ENCODE measurements around the gene KBTBD13. TPM values are rescaled to one million over a fixed set of nuclear protein-coding genes. Genes with fewer than 3 reads are reported as not detected.

The KBTBD13 gene
- total and polyA plus RNA-seq, 2 experiments from 2014 or later, result not detected

DNA sequence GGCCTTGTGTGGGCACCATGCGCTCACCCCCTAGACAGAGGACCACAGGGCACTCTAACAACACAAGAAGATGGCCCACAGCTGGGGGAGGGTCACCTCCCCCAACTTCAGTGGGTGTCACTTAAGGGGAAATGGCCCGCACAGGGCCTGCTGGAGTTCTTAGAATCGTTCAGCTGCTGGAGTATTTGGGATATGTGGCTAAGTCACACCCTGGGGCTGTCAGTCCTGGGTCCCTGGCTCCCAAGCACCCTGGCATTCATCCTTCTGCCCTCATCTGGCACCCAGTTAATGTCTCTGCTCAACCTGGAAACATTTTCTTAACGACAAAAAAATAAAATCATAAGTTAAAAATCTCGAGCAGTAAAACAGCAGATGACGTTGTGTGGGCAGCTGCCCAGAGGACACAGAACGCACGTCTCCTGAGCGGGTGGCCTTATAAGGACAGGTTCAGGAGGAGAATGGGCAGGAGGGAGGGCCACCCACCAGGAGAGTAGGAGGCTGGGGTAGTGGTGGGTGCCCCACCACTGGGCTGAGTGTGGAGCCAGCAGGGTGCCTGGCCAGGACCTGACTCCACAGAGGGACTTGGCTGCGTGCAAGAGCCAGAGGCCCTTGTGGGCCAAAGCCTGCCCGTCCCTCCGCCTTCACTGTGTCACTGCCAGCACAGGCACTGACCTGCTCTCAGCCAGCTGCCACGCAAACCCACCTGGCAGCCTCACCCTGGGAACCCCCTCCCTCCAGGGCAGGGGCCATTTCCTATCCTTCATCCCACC lies 11.5 kb downstream of the KBTBD13 start (continued):
- TF ChIP-seq, protein P1, sequence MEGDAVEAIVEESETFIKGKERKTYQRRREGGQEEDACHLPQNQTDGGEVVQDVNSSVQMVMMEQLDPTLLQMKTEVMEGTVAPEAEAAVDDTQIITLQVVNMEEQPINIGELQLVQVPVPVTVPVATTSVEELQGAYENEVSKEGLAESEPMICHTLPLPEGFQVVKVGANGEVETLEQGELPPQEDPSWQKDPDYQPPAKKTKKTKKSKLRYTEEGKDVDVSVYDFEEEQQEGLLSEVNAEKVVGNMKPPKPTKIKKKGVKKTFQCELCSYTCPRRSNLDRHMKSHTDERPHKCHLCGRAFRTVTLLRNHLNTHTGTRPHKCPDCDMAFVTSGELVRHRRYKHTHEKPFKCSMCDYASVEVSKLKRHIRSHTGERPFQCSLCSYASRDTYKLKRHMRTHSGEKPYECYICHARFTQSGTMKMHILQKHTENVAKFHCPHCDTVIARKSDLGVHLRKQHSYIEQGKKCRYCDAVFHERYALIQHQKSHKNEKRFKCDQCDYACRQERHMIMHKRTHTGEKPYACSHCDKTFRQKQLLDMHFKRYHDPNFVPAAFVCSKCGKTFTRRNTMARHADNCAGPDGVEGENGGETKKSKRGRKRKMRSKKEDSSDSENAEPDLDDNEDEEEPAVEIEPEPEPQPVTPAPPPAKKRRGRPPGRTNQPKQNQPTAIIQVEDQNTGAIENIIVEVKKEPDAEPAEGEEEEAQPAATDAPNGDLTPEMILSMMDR (conservative IDR thresholded peaks at IDR 0.05; ENCODE audit: low read depth in 2 of 2), result no peak
- no peak for TF ChIP-seq ZNF331 (CRISPR knock-in tag; IDR thresholded peaks at IDR 0.05; ENCODE audit: low read depth)
- no peak for TF ChIP-seq CREB1 (CRISPR knock-in tag; IDR thresholded peaks at IDR 0.05; ENCODE audit: low read depth)
- TF ChIP-seq, protein P2, sequence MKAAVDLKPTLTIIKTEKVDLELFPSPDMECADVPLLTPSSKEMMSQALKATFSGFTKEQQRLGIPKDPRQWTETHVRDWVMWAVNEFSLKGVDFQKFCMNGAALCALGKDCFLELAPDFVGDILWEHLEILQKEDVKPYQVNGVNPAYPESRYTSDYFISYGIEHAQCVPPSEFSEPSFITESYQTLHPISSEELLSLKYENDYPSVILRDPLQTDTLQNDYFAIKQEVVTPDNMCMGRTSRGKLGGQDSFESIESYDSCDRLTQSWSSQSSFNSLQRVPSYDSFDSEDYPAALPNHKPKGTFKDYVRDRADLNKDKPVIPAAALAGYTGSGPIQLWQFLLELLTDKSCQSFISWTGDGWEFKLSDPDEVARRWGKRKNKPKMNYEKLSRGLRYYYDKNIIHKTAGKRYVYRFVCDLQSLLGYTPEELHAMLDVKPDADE (IDR thresholded peaks at IDR 0.05), result no peak
- no peak for TF ChIP-seq JUNB (IDR thresholded peaks at IDR 0.05; ENCODE audit: unreplicated experiment)
- TF ChIP-seq, protein P3, sequence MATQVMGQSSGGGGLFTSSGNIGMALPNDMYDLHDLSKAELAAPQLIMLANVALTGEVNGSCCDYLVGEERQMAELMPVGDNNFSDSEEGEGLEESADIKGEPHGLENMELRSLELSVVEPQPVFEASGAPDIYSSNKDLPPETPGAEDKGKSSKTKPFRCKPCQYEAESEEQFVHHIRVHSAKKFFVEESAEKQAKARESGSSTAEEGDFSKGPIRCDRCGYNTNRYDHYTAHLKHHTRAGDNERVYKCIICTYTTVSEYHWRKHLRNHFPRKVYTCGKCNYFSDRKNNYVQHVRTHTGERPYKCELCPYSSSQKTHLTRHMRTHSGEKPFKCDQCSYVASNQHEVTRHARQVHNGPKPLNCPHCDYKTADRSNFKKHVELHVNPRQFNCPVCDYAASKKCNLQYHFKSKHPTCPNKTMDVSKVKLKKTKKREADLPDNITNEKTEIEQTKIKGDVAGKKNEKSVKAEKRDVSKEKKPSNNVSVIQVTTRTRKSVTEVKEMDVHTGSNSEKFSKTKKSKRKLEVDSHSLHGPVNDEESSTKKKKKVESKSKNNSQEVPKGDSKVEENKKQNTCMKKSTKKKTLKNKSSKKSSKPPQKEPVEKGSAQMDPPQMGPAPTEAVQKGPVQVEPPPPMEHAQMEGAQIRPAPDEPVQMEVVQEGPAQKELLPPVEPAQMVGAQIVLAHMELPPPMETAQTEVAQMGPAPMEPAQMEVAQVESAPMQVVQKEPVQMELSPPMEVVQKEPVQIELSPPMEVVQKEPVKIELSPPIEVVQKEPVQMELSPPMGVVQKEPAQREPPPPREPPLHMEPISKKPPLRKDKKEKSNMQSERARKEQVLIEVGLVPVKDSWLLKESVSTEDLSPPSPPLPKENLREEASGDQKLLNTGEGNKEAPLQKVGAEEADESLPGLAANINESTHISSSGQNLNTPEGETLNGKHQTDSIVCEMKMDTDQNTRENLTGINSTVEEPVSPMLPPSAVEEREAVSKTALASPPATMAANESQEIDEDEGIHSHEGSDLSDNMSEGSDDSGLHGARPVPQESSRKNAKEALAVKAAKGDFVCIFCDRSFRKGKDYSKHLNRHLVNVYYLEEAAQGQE (IDR thresholded peaks at IDR 0.05; ENCODE audit: unreplicated experiment), result no peak
- no peak for TF ChIP-seq POLR2AphosphoS5 (IDR thresholded peaks at IDR 0.05; ENCODE audit: low read depth)
- TF ChIP-seq ZNF114 (CRISPR knock-in tag; IDR thresholded peaks at IDR 0.05), result no peak
- no peak for TF ChIP-seq STAT1 (IDR thresholded peaks at IDR 0.05; ENCODE audit: unreplicated experiment)
- no peak for TF ChIP-seq EZH2 (IDR thresholded peaks at IDR 0.05; ENCODE audit: low read depth, unreplicated experiment)
- TF ChIP-seq NANOG (IDR thresholded peaks at IDR 0.05; ENCODE audit: borderline replicate concordance), result no peak

DNA sequence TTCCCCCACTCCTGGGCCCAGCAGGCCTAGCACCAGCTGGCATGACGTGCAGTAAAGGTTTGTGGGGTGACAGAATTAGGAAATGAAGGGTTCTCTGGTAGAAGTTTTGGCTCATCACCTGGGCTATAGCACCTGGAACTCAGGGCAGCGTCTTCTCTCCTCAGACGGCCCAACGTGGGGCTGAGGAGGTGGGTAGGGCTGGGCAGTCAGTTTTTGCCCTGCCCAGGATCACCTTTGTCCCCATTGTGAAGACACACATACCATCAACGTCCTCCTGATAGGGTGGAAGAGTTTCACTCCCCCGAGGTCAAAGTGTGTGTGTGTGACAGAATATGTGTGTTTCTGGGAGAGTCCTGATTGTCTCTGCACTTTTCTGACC lies 12.1 kb downstream of the KBTBD13 start:
- Histone ChIP-seq H3K4me1 (ENCODE audit: insufficient read depth) (peaks cover 21% of the 10 kb centered on the region), H4K20me1 (replicated peaks; ENCODE audit: insufficient read depth) (no peaks in the 10 kb centered on the region), H3F3A (replicated peaks; ENCODE audit: low read depth) (peaks cover 9% of the 10 kb centered on the region), H3K27me3 (ENCODE audit: insufficient read depth) (no peaks in the 10 kb centered on the region), H3K27ac (ENCODE audit: low read depth) (no peak overlapping the region), H3K4me2 (no peak overlapping the region), H3K9me2 (ENCODE audit: insufficient read depth) (no peaks in the 10 kb centered on the region), H2AFZ (no peak overlapping the region), H3K79me2 (replicated peaks; ENCODE audit: insufficient read depth) (no peaks in the 10 kb centered on the region), H3K36me3 (ENCODE audit: insufficient read depth) (no peaks in the 10 kb centered on the region), H3K4me3 (no peak overlapping the region)
- H3K36me3 Mint-ChIP-seq (ENCODE audit: low read depth), result no peaks in the 10 kb centered on the region
- peaks cover 42% of the 10 kb centered on the region for H3K4me1 Mint-ChIP-seq
- DNase-seq (ENCODE audit: low spot score) (no peak), ATAC-seq (no peak)
- H3K27ac Mint-ChIP-seq, result no peak overlapping the region
- H3K27me3 Mint-ChIP-seq (ENCODE audit: insufficient read depth, low read depth, poor library complexity), result peaks cover 15% of the 10 kb centered on the region
- no peak overlapping the region for H3K4me3 Mint-ChIP-seq
- no peaks in the 10 kb centered on the region for H3K9me3 Mint-ChIP-seq
- TF ChIP-seq EZH2phosphoT487 (IDR thresholded peaks at IDR 0.05; ENCODE audit: unreplicated experiment) (no peak), ZNF114 (CRISPR knock-in tag; IDR thresholded peaks at IDR 0.05) (no peak), JUNB (IDR thresholded peaks at IDR 0.05; ENCODE audit: unreplicated experiment) (no peak), NANOG (IDR thresholded peaks at IDR 0.05; ENCODE audit: borderline replicate concordance) (no peak), STAT1 (IDR thresholded peaks at IDR 0.05; ENCODE audit: unreplicated experiment) (no peak), POLR2AphosphoS5 (IDR thresholded peaks at IDR 0.05; ENCODE audit: low read depth) (no peak)
- TF ChIP-seq, protein P3 (IDR thresholded peaks at IDR 0.05; ENCODE audit: unreplicated experiment), result no peak
